Kidney tubule cell (primary cell): Measurements from ENCODE around the gene FAXC.
"Not testable (repeated sequence)": the region's sequence is repeated elsewhere in the genome, so short reads cannot be mapped to it uniquely, and the experiment has no call there.

Experiments used
- DNase-seq: peaks from one replicate; pipeline ENCODE4 v3.0.0-alpha.2; 2018; ENCODE audit warnings: low spot score

The FAXC gene

GRCh38 chr6:99285881-99286280 is 63.6 kb downstream of the FAXC start:
- DNase-seq, result no peak

GRCh38 chr6:99282479-99283062 is 66.9 kb downstream of the FAXC start:
- peak; percentile 40 for DNase-seq

GRCh38 chr6:99276747-99277146 is 72.7 kb downstream of the FAXC start:
- DNase-seq, result peak; percentile 54

GRCh38 chr6:99270826-99271225 is 78.6 kb downstream of the FAXC start:
- no peak for DNase-seq

- DNase-seq, result no peak
These were observed 79.4 kb downstream of the FAXC start for GRCh38 chr6:99270030-99270429.

GRCh38 chr6:99269207-99269606 is 80.3 kb downstream of the FAXC start:
- no peak for DNase-seq

GRCh38 chr6:99266996-99267395 is 82.5 kb downstream of the FAXC start:
- not testable (repeated sequence) for DNase-seq

GRCh38 chr6:99265447-99265846 is 84.0 kb downstream of the FAXC start:
- not testable (repeated sequence) for DNase-seq

GRCh38 chr6:99254616-99255550 is 94.6 kb downstream of the FAXC start:
- DNase-seq, result no peak

- DNase-seq, result no peak
These were observed 96.2 kb downstream of the FAXC start for GRCh38 chr6:99253271-99253670.

GRCh38 chr6:99252421-99252820 is 97.1 kb downstream of the FAXC start:
- no peak for DNase-seq

GRCh38 chr6:99250476-99250875 is 99.0 kb downstream of the FAXC start:
- DNase-seq, result no peak

GRCh38 chr6:99246602-99247001 is 102.9 kb downstream of the FAXC start:
- no peak for DNase-seq

GRCh38 chr6:99241905-99242534 is 107.5 kb downstream of the FAXC start:
- DNase-seq, result peak; percentile 61

GRCh38 chr6:99236010-99236409 is 113.5 kb downstream of the FAXC start:
- DNase-seq, result no peak

GRCh38 chr6:99233219-99233618 is 116.3 kb downstream of the FAXC start:
- DNase-seq, result no peak

GRCh38 chr6:99232056-99232455 is 117.4 kb downstream of the FAXC start:
- no peak for DNase-seq

GRCh38 chr6:99225172-99225571 is 124.3 kb downstream of the FAXC start:
- no peak for DNase-seq
